ENCODE results near the gene DNTTIP2. TPM values are rescaled to one million over a fixed set of nuclear protein-coding genes. Genes with fewer than 3 reads are reported as not detected.

Gene DNTTIP2
- total and polyA plus RNA-seq, 8 donors = 8.7 to 107 (median 45.6) TPM

DNA sequence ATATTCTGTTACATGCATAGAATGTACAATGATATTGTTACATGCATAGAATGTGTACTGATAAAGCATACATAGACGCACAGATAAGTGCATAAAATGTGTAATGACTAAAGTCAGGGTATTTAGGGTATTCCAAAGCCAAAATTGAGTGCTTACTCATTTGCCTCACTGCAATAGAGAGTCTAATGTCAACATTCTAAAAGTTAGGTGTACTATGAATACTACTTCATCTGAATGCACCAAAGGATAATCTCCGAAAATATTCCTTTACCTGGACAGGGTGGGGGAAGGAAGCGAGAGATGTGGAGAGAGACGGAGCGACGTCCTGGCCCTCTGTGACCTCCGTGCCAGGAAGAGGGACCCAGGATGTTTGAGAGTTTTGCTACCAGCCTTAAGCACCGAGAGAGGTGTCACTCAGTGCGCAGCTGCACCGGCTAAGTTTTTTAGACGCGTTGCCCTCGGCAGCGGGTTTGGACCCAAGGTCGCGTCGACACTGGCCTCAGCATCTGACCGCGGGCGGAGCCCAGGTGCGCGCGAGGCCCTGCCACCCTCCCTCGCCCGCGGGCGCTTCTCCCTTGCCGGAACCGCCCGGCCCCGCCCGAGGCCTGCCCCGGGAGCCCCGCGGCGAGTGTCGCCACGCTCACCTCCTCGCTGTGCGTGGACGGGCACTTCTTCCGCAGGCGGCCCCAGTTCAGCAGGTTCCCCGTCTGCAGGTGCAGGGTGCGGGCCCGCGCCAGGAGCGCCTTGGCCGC, 29.6 kb upstream of the DNTTIP2 start:
- peaks cover 0 to 6% (median 2%) of the 10 kb centered on the region in 4 donors for H3K9me3 ChIP-seq
- H3K27ac ChIP-seq = peak overlapping the region; percentile 82 to 97 (median 92)
- intact Hi-C loops (cut with DNase I; ENCODE audit: low total_unique reads) = no loop called here
- peak; percentile 54 to 69 for DNase-seq
- H3K36me3 ChIP-seq = no peaks in the 10 kb centered on the region
- 0 to 1% (median 1%) methylated on average over 18 to 49 of the region's 49 CpGs for WGBS, 5 donors
- peak overlapping the region; percentile 83 to 98 (median 89) for H3K4me3 ChIP-seq
- no peaks in the 10 kb centered on the region for H3K27me3 ChIP-seq
- H3K4me1 ChIP-seq = peaks cover 0 to 50% (median 25%) of the 10 kb centered on the region in 4 donors
- TF ChIP-seq POLR2A (IDR thresholded peaks at IDR 0.05) (no peak), EP300 (IDR thresholded peaks at IDR 0.05) (no peak), POLR2AphosphoS5 (IDR thresholded peaks at IDR 0.05) (no peak)
- TF ChIP-seq, protein P1, sequence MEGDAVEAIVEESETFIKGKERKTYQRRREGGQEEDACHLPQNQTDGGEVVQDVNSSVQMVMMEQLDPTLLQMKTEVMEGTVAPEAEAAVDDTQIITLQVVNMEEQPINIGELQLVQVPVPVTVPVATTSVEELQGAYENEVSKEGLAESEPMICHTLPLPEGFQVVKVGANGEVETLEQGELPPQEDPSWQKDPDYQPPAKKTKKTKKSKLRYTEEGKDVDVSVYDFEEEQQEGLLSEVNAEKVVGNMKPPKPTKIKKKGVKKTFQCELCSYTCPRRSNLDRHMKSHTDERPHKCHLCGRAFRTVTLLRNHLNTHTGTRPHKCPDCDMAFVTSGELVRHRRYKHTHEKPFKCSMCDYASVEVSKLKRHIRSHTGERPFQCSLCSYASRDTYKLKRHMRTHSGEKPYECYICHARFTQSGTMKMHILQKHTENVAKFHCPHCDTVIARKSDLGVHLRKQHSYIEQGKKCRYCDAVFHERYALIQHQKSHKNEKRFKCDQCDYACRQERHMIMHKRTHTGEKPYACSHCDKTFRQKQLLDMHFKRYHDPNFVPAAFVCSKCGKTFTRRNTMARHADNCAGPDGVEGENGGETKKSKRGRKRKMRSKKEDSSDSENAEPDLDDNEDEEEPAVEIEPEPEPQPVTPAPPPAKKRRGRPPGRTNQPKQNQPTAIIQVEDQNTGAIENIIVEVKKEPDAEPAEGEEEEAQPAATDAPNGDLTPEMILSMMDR (IDR thresholded peaks at IDR 0.05) = no peak

DNA sequence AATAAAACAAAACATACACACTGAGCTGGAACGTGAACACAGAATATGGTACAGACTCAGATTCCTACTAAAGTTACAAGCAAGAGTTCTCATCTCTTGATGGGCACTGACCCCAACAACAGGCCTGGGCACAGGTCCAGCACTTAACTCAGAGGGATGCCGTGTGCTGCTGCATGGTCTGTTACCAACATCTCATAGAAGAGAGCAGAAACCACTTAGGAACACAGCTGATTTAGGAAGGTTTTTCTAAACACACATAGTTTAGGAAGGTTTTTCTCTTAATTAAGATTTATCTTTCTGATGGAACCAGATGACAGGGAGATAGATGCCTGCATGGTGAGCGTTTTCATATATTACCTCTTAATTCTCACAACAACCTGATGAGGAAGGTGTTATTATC, 28.7 kb upstream of the DNTTIP2 start:
- peak in 1 of 2 donors; percentile 51 for DNase-seq
- no peaks in the 10 kb centered on the region for H3K27me3 ChIP-seq
- intact Hi-C loops (cut with DNase I; ENCODE audit: low total_unique reads) = no loop called here
- 54 to 71% (median 68%) methylated on average over 3 of the region's 3 CpGs for WGBS, 5 donors
- TF ChIP-seq POLR2AphosphoS5 (IDR thresholded peaks at IDR 0.05) (no peak), POLR2A (IDR thresholded peaks at IDR 0.05) (no peak), EP300 (IDR thresholded peaks at IDR 0.05) (no peak)
- TF ChIP-seq, protein P1 (IDR thresholded peaks at IDR 0.05) = no peak
- peak overlapping the region; percentile 83 to 98 (median 89) for H3K4me3 ChIP-seq
- H3K9me3 ChIP-seq = peaks cover 0 to 6% (median 2%) of the 10 kb centered on the region in 4 donors
- H3K27ac ChIP-seq = no peak overlapping the region
- H3K4me1 ChIP-seq = peaks cover 0 to 51% (median 25%) of the 10 kb centered on the region in 4 donors
- H3K36me3 ChIP-seq = no peaks in the 10 kb centered on the region

DNA sequence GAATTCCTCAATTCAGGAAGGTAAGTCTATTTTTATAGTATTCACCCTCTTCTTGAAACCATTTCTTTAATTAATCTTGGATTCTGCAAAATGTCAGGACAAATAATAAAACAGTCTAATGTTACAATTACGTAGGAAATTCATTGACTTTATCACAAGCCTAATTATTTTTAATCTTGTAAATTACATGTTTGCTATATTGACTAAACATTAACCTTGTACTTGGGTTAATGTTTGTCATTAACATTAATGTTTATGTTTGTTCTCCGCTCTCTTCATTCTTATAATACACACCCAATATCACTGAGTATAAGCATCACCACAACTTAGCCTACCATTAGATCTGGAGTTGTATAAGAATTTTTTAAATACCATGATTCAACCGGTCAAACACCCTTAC, 27.5 kb upstream of the DNTTIP2 start:
- Histone ChIP-seq H3K27me3 (no peaks in the 10 kb centered on the region), H3K36me3 (peaks cover 0 to under 1% (median 0%) of the 10 kb centered on the region in 4 donors), H3K4me3 (no peak overlapping the region), H3K4me1 (peaks cover 0 to 51% (median 25%) of the 10 kb centered on the region in 4 donors), H3K9me3 (peaks cover 0 to 6% (median 2%) of the 10 kb centered on the region in 4 donors), H3K27ac (no peak overlapping the region)
- DNase-seq = no peak
- TF ChIP-seq POLR2A (IDR thresholded peaks at IDR 0.05) (no peak), POLR2AphosphoS5 (IDR thresholded peaks at IDR 0.05) (no peak)
- TF ChIP-seq, protein P1 (IDR thresholded peaks at IDR 0.05) = no peak
- intact Hi-C loops (cut with DNase I; ENCODE audit: low total_unique reads) = no loop called here
- 72 to 84% (median 82%) methylated on average over 3 of the region's 3 CpGs for WGBS, 5 donors

DNA sequence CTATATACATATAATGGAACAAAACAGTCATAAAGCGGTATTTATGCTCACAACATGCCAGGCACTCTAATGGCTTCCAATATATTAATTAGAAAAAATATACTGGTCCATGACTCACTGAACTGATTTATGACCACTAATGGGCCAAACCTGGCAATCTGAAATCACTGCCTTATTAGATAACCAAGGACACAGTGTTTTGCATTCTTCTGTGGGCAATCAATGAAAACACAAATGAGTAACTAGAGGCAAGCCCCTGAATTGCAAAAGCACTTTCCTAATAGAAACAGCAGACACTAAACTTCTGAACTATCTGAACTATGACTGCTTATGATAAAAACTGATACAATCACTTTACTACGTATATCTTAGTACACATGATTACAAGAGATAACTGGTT, 26.7 kb upstream of the DNTTIP2 start:
- H3K4me3 ChIP-seq = no peak overlapping the region
- WGBS, 5 donors = 70 to 81% (median 77%) methylated on average over 2 of the region's 2 CpGs
- TF ChIP-seq EP300 (IDR thresholded peaks at IDR 0.05) (no peak), POLR2A (IDR thresholded peaks at IDR 0.05) (no peak), POLR2AphosphoS5 (IDR thresholded peaks at IDR 0.05) (no peak)
- TF ChIP-seq, protein P1 (IDR thresholded peaks at IDR 0.05) = no peak
- no peak overlapping the region for H3K27ac ChIP-seq
- peak in 1 of 2 donors; percentile 17 for DNase-seq
- H3K4me1 ChIP-seq = peaks cover 0 to 51% (median 25%) of the 10 kb centered on the region in 4 donors
- H3K9me3 ChIP-seq = peaks cover 0 to 1% (median under 1%) of the 10 kb centered on the region in 4 donors
- no peaks in the 10 kb centered on the region for H3K27me3 ChIP-seq
- peaks cover 6 to 8% (median 6%) of the 10 kb centered on the region in 4 donors for H3K36me3 ChIP-seq
- intact Hi-C loops (cut with DNase I; ENCODE audit: low total_unique reads) = no loop called here

Measured in stomach (tissue), 9 donors.